ENCODE results near the gene RCCD1. TPM values are rescaled to one million over a fixed set of nuclear protein-coding genes. Genes with fewer than 3 reads are reported as not detected.

The RCCD1 gene
- total RNA-seq, 1 experiment from 2014 or later = 26.1 TPM

DNA sequence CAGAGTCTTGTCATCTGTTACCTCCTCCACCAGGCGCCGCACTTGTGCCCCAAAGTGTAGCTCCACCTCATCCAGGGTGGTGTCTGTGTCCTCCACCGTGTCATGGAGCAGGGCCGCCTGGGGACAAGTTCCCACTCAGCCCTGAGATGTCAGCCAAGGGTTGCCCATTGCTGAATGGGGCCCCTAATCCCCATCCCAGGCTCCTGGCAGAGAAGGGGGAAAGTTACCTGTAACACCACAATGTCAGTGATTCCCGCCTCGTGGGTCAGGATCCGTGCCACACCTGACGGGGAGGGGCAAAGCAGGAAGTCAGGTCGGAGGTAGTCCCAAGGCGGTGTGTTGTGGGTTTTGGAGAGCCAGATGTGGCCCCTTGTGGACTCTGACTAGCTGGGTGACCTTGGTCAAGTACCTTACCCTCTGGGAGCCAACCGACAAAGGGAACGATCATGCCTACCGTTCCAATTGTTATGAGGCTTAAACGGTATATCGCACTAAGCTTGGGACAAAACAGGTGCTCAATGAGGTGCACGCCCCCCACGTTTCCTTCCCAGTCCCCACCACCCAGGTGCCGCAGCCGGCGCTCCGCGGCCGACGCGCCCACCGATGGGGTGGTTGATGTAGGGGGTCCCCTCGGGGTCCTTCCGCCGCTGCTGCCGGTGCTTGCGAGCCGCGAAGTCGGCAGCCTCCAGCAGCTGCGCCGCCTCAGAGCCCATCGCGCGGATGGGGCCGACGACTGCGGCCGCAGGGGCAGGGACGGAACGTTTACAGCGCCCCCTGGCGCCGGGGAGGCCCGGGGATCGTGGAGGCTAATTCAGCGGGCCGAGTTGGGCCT, 22.6 kb upstream of the RCCD1 start, which contains the start of gene HDDC3 (continued):
- TF ChIP-seq, protein P1, sequence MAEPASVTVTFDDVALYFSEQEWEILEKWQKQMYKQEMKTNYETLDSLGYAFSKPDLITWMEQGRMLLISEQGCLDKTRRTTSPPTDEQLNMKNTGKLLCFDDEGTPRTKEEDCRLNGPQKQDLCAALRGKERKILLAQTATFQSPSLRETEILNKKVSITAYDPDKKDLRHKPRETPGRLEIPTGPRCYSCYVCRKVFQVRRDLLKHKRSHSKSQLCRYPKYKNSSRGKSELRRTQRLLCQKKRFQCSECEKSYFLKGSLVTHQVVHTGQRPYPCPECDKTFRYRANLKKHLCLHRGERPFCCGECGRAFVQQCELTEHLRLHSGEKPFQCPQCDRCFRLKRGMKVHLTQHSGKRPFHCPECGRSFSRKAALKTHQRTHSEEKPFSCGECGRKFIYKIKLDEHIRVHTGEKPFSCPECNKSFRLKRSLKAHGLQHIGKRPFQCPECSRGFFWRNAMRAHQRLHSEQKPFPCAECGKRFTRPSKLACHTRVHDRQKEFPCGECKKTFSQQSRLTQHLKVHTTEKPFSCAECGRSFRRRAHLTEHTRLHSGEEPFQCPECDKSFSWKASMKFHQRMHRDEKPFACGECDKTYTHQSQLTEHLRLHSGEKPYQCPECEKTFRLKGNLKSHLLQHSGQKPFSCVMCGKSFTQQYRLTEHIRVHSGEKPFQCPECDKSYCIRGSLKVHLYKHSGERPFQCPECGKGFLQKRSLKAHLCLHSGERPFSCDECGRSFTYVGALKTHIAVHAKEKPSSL (CRISPR knock-in tag; conservative IDR thresholded peaks at IDR 0.05) = no peak
- TF ChIP-seq KAT7 (CRISPR knock-in tag; IDR thresholded peaks at IDR 0.05; ENCODE audit: borderline replicate concordance) = peak; percentile 71; the same call in 1 of the 2 replicates
- TF ChIP-seq GABPB1 (CRISPR knock-in tag; IDR thresholded peaks at IDR 0.05) = peak; percentile 51; the same call in 1 of the 2 replicates
- TF ChIP-seq, protein P2, sequence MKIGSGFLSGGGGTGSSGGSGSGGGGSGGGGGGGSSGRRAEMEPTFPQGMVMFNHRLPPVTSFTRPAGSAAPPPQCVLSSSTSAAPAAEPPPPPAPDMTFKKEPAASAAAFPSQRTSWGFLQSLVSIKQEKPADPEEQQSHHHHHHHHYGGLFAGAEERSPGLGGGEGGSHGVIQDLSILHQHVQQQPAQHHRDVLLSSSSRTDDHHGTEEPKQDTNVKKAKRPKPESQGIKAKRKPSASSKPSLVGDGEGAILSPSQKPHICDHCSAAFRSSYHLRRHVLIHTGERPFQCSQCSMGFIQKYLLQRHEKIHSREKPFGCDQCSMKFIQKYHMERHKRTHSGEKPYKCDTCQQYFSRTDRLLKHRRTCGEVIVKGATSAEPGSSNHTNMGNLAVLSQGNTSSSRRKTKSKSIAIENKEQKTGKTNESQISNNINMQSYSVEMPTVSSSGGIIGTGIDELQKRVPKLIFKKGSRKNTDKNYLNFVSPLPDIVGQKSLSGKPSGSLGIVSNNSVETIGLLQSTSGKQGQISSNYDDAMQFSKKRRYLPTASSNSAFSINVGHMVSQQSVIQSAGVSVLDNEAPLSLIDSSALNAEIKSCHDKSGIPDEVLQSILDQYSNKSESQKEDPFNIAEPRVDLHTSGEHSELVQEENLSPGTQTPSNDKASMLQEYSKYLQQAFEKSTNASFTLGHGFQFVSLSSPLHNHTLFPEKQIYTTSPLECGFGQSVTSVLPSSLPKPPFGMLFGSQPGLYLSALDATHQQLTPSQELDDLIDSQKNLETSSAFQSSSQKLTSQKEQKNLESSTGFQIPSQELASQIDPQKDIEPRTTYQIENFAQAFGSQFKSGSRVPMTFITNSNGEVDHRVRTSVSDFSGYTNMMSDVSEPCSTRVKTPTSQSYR (CRISPR knock-in tag; IDR thresholded peaks at IDR 0.05) = 0 out of 2 replicates have a peak, but pooled peaks have one; percentile 50
- TF ChIP-seq, protein P3, sequence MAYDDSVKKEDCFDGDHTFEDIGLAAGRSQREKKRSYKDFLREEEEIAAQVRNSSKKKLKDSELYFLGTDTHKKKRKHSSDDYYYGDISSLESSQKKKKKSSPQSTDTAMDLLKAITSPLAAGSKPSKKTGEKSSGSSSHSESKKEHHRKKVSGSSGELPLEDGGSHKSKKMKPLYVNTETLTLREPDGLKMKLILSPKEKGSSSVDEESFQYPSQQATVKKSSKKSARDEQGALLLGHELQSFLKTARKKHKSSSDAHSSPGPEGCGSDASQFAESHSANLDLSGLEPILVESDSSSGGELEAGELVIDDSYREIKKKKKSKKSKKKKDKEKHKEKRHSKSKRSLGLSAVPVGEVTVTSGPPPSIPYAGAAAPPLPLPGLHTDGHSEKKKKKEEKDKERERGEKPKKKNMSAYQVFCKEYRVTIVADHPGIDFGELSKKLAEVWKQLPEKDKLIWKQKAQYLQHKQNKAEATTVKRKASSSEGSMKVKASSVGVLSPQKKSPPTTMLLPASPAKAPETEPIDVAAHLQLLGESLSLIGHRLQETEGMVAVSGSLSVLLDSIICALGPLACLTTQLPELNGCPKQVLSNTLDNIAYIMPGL (CRISPR knock-in tag; IDR thresholded peaks at IDR 0.05) = peak; percentile 100
- TF ChIP-seq, protein P4, sequence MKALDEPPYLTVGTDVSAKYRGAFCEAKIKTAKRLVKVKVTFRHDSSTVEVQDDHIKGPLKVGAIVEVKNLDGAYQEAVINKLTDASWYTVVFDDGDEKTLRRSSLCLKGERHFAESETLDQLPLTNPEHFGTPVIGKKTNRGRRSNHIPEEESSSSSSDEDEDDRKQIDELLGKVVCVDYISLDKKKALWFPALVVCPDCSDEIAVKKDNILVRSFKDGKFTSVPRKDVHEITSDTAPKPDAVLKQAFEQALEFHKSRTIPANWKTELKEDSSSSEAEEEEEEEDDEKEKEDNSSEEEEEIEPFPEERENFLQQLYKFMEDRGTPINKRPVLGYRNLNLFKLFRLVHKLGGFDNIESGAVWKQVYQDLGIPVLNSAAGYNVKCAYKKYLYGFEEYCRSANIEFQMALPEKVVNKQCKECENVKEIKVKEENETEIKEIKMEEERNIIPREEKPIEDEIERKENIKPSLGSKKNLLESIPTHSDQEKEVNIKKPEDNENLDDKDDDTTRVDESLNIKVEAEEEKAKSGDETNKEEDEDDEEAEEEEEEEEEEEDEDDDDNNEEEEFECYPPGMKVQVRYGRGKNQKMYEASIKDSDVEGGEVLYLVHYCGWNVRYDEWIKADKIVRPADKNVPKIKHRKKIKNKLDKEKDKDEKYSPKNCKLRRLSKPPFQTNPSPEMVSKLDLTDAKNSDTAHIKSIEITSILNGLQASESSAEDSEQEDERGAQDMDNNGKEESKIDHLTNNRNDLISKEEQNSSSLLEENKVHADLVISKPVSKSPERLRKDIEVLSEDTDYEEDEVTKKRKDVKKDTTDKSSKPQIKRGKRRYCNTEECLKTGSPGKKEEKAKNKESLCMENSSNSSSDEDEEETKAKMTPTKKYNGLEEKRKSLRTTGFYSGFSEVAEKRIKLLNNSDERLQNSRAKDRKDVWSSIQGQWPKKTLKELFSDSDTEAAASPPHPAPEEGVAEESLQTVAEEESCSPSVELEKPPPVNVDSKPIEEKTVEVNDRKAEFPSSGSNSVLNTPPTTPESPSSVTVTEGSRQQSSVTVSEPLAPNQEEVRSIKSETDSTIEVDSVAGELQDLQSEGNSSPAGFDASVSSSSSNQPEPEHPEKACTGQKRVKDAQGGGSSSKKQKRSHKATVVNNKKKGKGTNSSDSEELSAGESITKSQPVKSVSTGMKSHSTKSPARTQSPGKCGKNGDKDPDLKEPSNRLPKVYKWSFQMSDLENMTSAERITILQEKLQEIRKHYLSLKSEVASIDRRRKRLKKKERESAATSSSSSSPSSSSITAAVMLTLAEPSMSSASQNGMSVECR (CRISPR knock-in tag; IDR thresholded peaks at IDR 0.05; ENCODE audit: borderline replicate concordance) = peak; percentile 58; the same call in 1 of the 2 replicates
- TF ChIP-seq, protein P5, sequence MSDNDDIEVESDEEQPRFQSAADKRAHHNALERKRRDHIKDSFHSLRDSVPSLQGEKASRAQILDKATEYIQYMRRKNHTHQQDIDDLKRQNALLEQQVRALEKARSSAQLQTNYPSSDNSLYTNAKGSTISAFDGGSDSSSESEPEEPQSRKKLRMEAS (CRISPR knock-in tag; IDR thresholded peaks at IDR 0.05) = peak; percentile 78
- TF ChIP-seq, protein P6, sequence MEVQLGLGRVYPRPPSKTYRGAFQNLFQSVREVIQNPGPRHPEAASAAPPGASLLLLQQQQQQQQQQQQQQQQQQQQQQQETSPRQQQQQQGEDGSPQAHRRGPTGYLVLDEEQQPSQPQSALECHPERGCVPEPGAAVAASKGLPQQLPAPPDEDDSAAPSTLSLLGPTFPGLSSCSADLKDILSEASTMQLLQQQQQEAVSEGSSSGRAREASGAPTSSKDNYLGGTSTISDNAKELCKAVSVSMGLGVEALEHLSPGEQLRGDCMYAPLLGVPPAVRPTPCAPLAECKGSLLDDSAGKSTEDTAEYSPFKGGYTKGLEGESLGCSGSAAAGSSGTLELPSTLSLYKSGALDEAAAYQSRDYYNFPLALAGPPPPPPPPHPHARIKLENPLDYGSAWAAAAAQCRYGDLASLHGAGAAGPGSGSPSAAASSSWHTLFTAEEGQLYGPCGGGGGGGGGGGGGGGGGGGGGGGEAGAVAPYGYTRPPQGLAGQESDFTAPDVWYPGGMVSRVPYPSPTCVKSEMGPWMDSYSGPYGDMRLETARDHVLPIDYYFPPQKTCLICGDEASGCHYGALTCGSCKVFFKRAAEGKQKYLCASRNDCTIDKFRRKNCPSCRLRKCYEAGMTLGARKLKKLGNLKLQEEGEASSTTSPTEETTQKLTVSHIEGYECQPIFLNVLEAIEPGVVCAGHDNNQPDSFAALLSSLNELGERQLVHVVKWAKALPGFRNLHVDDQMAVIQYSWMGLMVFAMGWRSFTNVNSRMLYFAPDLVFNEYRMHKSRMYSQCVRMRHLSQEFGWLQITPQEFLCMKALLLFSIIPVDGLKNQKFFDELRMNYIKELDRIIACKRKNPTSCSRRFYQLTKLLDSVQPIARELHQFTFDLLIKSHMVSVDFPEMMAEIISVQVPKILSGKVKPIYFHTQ (CRISPR knock-in tag; IDR thresholded peaks at IDR 0.05) = no peak
- TF ChIP-seq ZNF671 (CRISPR knock-in tag; IDR thresholded peaks at IDR 0.05) = no peak
- peak; percentile 79 for TF ChIP-seq SP1 (CRISPR knock-in tag; conservative IDR thresholded peaks at IDR 0.05)
- TF ChIP-seq, protein P7, sequence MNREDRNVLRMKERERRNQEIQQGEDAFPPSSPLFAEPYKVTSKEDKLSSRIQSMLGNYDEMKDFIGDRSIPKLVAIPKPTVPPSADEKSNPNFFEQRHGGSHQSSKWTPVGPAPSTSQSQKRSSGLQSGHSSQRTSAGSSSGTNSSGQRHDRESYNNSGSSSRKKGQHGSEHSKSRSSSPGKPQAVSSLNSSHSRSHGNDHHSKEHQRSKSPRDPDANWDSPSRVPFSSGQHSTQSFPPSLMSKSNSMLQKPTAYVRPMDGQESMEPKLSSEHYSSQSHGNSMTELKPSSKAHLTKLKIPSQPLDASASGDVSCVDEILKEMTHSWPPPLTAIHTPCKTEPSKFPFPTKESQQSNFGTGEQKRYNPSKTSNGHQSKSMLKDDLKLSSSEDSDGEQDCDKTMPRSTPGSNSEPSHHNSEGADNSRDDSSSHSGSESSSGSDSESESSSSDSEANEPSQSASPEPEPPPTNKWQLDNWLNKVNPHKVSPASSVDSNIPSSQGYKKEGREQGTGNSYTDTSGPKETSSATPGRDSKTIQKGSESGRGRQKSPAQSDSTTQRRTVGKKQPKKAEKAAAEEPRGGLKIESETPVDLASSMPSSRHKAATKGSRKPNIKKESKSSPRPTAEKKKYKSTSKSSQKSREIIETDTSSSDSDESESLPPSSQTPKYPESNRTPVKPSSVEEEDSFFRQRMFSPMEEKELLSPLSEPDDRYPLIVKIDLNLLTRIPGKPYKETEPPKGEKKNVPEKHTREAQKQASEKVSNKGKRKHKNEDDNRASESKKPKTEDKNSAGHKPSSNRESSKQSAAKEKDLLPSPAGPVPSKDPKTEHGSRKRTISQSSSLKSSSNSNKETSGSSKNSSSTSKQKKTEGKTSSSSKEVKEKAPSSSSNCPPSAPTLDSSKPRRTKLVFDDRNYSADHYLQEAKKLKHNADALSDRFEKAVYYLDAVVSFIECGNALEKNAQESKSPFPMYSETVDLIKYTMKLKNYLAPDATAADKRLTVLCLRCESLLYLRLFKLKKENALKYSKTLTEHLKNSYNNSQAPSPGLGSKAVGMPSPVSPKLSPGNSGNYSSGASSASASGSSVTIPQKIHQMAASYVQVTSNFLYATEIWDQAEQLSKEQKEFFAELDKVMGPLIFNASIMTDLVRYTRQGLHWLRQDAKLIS (CRISPR knock-in tag; IDR thresholded peaks at IDR 0.05; ENCODE audit: borderline replicate concordance) = no peak
- TF ChIP-seq, protein P8, sequence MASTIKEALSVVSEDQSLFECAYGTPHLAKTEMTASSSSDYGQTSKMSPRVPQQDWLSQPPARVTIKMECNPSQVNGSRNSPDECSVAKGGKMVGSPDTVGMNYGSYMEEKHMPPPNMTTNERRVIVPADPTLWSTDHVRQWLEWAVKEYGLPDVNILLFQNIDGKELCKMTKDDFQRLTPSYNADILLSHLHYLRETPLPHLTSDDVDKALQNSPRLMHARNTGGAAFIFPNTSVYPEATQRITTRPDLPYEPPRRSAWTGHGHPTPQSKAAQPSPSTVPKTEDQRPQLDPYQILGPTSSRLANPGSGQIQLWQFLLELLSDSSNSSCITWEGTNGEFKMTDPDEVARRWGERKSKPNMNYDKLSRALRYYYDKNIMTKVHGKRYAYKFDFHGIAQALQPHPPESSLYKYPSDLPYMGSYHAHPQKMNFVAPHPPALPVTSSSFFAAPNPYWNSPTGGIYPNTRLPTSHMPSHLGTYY (CRISPR knock-in tag; IDR thresholded peaks at IDR 0.05) = no peak
- peak; percentile 82 for TF ChIP-seq ZNF121 (CRISPR knock-in tag; IDR thresholded peaks at IDR 0.05)
- no peak for TF ChIP-seq GTF2I (CRISPR knock-in tag; conservative IDR thresholded peaks at IDR 0.05)
- TF ChIP-seq, protein P9, sequence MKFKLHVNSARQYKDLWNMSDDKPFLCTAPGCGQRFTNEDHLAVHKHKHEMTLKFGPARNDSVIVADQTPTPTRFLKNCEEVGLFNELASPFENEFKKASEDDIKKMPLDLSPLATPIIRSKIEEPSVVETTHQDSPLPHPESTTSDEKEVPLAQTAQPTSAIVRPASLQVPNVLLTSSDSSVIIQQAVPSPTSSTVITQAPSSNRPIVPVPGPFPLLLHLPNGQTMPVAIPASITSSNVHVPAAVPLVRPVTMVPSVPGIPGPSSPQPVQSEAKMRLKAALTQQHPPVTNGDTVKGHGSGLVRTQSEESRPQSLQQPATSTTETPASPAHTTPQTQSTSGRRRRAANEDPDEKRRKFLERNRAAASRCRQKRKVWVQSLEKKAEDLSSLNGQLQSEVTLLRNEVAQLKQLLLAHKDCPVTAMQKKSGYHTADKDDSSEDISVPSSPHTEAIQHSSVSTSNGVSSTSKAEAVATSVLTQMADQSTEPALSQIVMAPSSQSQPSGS (CRISPR knock-in tag; IDR thresholded peaks at IDR 0.05; ENCODE audit: borderline replicate concordance, low read depth) = 0 out of 2 replicates have a peak, but pooled peaks have one; percentile 18

Data from WTC11 (cell line).